ENCODE results near the gene ARPC5.
A peak's percentile ranks its signal among the peaks of the same experiment; 100 is the strongest.

ARPC5 gene

DNA sequence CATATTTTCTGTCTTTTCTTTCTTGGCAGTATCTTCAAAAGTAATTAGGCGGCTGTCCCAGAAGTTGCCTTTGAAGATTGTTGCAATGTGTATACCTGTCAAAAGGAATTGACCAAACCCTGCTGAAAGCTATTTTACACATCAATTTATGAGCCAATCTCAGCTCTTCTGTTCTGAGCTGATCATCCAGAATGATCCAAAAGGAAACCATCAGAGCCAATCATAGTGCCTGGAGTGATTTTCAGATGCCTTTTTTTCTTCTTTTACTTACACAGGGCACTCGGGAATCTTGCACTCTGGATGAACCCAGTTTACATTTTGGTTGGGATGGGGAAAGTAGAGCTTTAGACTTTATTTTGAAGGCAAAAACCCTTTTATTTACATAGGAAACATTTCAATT, 39.3 kb upstream of the ARPC5 start:
- H3K4me3 ChIP-seq (replicated peaks; ENCODE audit: low read depth, low read length): no peak overlapping the region
- TF ChIP-seq, protein P1, sequence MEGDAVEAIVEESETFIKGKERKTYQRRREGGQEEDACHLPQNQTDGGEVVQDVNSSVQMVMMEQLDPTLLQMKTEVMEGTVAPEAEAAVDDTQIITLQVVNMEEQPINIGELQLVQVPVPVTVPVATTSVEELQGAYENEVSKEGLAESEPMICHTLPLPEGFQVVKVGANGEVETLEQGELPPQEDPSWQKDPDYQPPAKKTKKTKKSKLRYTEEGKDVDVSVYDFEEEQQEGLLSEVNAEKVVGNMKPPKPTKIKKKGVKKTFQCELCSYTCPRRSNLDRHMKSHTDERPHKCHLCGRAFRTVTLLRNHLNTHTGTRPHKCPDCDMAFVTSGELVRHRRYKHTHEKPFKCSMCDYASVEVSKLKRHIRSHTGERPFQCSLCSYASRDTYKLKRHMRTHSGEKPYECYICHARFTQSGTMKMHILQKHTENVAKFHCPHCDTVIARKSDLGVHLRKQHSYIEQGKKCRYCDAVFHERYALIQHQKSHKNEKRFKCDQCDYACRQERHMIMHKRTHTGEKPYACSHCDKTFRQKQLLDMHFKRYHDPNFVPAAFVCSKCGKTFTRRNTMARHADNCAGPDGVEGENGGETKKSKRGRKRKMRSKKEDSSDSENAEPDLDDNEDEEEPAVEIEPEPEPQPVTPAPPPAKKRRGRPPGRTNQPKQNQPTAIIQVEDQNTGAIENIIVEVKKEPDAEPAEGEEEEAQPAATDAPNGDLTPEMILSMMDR (IDR thresholded peaks at IDR 0.05; ENCODE audit: low read length, missing control alignments): no peak
- DNase-seq (ENCODE audit: low read depth): no peak

DNA sequence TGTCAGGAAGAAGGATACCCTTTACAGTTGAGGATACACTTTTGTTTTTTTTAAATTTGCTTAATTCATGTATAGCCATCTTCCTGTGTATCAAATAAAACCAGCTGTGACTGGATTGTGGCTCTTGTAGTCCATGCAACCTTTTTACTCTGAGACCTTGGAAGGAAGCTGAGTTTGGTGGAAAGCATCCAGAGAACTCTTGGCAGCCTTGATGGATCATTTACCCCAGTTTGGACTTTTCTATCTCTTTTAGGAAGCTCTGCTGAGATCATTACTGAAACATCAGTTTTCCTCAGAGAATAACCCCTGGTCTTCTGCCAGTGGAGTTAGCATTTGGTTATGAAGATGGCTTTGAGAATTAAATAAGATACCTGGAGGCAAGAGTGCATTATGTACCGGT, 38.8 kb upstream of the ARPC5 start:
- TF ChIP-seq, protein P1 (IDR thresholded peaks at IDR 0.05; ENCODE audit: low read length, missing control alignments): no peak
- H3K4me3 ChIP-seq (replicated peaks; ENCODE audit: low read depth, low read length): no peak overlapping the region
- peak; percentile 54 for DNase-seq (ENCODE audit: low read depth)

DNA sequence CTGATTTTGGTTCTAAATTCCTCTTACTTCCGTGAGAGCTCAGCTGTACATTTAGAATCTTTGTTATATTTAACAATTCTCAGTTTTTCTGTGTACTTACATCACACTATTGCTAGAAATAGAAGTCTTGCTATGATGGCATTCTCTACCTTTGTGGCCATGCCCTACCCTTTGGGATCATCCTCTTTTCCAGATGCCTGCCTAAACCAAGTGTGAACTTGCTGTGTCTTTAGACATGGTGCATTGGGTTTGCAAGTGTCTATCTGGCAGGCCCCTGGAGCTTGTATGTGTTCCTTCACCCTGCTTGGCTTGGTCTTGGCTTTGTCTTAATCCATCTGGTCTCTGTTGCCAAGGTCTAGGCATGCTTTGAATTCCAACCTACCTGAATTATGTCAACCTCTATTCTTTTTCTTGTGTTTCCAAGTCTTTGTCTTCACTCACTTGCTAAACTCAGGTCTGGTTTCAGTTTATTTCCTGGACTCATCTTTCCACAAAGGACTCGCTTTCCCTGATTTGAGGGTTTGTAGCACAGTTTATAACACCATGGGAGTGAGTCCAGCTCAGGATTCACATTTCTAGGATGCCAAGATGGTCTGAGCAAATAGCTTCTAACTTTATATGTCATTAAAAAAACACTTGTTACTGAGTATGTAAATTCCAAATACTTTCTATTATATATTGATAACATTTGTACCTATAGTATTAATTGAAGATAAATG, 38.2 kb upstream of the ARPC5 start:
- TF ChIP-seq, protein P1 (IDR thresholded peaks at IDR 0.05; ENCODE audit: low read length, missing control alignments): no peak
- H3K4me3 ChIP-seq (replicated peaks; ENCODE audit: low read depth, low read length): no peak overlapping the region
- DNase-seq (ENCODE audit: low read depth): no peak

DNA sequence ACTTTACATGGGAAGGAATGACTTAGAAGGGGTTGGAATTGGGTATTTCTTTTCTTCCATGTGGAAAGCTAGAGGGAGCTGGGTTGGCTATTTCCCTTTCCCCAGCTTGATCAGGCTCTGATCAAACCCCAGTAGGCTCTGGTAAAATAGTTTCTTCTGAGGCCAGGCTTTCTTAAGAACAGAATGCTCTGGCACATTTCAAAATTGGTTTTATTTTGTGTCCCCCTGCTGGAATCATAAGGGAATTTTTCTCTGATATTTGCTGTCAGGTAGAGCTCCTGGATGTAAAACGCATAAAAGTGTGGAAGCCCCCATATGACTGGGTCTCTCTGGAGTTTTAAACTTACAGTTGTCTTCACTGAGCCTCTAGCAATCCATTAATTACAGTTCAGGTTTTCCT, 34.6 kb upstream of the ARPC5 start:
- TF ChIP-seq, protein P1 (IDR thresholded peaks at IDR 0.05; ENCODE audit: low read length, missing control alignments): peak; percentile 24
- DNase-seq (ENCODE audit: low read depth): no peak
- no peak overlapping the region for H3K4me3 ChIP-seq (replicated peaks; ENCODE audit: low read depth, low read length)

DNA sequence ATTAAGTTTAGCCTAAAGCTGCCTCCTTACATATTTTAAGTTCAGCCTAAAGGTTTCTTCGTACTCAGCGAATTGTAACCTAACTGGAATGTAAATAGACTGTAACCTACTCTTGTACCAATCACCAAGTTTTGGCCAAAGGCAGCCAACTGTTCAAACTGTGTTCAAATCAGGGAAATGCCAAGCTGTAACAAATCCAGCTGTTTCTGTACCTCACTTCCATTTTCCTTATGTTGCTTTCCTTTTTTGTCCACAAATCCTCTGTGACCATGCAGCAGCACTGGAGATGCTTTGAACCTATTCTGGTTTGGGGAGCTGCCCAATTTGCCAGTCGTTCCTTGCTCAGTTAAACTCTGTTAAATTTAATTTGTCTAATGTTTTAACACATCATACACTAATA, 20.8 kb upstream of the ARPC5 start:
- no peak overlapping the region for H3K4me3 ChIP-seq (replicated peaks; ENCODE audit: low read depth, low read length)
- TF ChIP-seq, protein P1 (IDR thresholded peaks at IDR 0.05; ENCODE audit: low read length, missing control alignments): no peak
- DNase-seq (ENCODE audit: low read depth): no peak

DNA sequence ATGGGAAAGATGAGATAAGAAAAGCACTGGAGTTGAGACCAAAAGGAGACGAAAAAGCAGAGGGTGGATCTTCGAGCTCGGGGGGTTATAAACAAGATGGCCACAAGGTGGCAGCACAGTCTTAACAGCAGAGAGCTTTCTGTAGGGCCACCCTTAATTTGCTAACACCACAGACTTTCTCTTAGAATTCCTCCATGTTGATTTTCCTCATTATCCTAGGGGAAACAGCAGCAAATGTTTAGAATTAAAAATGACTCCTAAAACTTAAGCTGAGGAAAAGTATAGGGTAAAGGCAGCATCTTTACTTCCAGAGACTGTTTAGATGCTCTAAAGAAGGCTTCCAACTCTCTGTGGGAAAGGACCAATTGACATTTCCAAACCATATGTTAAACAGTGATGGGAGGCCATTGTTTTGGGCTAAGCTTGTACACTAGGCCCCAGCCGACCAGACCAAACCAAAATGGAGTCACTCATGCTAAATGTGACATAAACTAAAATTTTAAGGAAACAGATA, 20.0 kb upstream of the ARPC5 start:
- TF ChIP-seq, protein P1 (IDR thresholded peaks at IDR 0.05; ENCODE audit: low read length, missing control alignments): peak; percentile 85
- peak; percentile 91 for DNase-seq (ENCODE audit: low read depth)
- no peak overlapping the region for H3K4me3 ChIP-seq (replicated peaks; ENCODE audit: low read depth, low read length)

DNA sequence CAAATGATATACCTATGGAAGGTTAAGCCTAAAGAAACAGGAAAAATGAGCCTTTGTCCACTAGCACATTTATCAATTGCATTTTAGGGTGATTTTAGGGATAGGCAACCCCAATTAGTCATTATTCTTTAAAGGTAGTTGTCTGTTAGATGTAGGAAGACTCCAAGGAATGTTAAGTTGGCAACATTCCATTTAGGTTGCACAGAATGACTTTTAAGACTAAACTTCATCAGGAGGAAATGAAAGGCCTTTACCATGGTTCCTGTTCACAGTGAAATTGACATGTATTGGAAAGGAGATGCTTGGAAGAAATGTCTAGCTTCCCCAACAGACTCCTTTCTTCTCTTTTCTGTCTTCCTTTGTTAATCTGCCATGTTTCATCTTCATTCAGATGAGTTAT, 19.1 kb upstream of the ARPC5 start:
- DNase-seq (ENCODE audit: low read depth): no peak
- H3K4me3 ChIP-seq (replicated peaks; ENCODE audit: low read depth, low read length): no peak overlapping the region
- TF ChIP-seq, protein P1 (IDR thresholded peaks at IDR 0.05; ENCODE audit: low read length, missing control alignments): no peak
